Head of caudate nucleus (tissue), 42 donors: ENCODE data around the gene MRAP2.

Experiments used
- DNase-seq, 42 donors: peaks; one replicate each; pipeline versions ENCODE4 v3.0.0 to v3.0.0-alpha.2; 2020 to 2021; ENCODE audit warnings: mixed read lengths in 7 of 42
- intact Hi-C: fragments of 100-400 bp; cut with DNase I; formaldehyde crosslinking; loops from one replicate; pipeline ENCODE4 v1.15.0; 2022

The MRAP2 gene, protein sequence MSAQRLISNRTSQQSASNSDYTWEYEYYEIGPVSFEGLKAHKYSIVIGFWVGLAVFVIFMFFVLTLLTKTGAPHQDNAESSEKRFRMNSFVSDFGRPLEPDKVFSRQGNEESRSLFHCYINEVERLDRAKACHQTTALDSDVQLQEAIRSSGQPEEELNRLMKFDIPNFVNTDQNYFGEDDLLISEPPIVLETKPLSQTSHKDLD

DNA sequence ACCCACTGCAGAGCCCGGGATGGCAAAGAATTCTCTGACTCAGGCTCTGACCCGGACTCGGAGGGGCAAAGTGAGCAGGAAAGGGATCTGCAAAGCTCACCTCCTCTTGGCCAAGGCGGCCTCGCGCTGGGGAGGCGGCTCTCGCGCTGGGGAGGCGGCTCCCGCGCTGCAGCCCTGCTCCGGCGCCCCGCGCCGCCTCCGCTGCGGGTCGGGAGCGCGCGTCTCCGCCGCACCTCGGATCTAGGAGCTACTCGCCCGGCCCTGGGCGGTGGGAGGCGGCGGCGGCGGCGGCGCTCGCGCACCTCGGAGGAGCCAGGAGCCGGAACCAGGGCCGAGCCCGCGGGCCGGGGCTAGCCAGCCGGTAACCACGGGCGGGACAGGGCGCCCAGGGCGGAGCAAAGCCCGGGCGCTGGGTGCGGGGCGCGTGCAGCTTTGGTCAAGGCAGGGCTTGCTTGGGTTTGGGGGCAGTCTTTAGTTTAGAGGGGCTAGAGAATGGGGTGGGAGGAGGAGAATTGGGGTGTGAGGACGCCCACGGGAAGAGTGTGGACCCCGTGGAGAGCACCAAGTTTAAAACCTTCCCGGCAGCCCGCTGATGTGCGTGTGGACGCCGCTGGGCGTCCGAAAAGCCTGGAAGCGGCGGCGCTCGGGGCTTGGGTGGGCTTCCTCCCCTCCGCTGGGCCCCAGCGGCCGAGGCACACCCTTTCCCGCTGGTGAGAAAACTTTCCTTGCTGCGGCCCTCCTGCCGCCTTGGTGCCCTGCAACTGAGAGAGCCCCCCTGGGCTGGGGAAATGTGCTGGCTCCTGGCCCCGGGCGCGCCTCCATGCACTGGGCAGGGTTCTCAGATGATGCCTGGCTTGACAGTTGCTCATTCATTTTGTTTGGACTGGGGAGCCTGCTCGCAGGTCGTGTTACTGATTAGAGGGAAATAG is at the start of gene MRAP2:
MRAP2 (plus strand) TSS at position 250 of the 929 bp plus-strand sequence. CDS start 21,547 bp downstream, outside the sequence.
- intact Hi-C loops = no loop called here
- DNase-seq = peak in 37 of 42 donors; percentile 16 to 77 (median 49)

DNA sequence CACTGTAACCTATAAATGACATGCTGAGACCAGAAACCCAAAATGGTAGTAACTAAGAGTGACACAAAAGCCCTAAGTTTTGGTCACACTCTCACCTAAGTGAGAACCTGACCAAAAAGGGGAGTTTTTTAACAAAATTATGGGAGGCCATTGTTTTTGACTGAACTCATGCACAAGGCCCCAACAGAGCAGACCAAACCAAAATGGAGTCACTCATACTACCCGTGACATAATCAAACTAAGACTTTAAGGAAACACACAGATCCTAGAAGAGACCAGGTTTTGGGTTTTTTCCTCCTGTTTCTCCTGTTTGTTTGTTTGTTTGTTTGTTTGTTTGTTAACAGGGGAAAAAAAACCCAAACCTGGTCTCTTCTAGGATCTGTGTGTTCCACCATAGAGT is 49.2 kb upstream of the MRAP2 start:
- no peak for DNase-seq
- intact Hi-C loops = no loop called here

DNA sequence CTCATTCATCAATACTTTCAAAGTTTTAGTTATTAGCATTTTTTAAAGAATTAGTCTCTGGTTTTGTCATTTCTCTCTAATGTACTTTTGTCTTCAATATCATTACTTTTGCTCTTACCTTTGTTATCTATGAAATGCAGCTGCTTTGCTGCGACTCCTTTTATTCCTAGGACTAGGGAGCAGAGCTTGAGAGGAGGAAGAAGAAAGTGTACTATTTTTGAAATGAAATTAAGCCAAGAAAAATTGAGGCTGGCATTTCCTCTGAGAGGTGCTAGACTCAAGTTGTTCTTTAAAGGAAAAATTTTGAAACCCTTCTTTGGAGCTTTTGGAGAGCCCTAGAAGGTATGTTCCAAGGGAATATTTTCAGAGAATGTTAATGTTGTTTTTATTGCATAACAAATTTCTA is 48.3 kb upstream of the MRAP2 start:
- intact Hi-C loops = no loop called here
- DNase-seq = no peak

DNA sequence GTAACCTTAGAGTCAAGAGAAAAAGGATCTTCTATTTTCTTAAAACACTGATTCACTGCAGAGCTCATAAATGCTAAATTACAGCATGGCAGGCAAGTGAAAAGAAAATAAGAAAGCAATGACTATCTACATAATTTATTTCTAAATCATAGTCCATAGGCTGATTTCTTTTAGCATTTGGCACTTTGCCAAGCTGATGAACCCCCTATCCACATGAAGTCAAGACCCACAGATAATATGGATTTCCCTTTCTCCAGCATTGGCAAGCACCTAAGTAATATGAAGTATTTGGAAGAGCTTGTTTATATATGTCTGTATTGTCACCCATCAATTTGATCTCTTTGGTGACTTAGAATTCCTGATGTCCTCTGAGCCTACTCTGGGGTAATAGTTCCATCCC is 47.9 kb upstream of the MRAP2 start:
- intact Hi-C loops = no loop called here
- DNase-seq = no peak

DNA sequence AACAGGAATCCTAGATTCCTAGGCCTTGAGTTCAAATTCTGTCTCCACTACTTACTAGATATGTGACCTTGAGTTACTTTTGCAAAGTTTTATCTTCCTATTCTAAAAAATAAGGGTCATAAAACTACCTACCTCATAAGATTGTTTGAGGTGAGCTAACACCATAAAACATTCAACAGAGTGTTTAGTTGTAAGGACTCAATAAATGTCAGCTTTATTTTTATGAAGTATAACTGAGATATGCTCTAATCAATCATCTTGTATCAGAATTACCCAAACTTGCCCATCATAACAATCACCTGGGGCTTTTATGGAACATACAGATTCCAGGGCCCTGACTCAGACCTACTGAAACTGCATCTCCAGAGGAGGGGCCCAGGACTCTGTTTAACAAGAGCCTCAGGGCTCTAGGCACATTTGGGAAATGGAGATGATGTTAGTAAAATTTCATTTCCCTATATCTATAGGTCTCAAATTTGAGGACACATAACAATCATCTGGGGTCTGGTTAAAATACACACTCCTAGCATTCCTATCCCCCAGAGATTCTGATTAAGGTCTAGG is 35.5 kb upstream of the MRAP2 start:
- intact Hi-C loops = no loop called here
- DNase-seq = no peak

DNA sequence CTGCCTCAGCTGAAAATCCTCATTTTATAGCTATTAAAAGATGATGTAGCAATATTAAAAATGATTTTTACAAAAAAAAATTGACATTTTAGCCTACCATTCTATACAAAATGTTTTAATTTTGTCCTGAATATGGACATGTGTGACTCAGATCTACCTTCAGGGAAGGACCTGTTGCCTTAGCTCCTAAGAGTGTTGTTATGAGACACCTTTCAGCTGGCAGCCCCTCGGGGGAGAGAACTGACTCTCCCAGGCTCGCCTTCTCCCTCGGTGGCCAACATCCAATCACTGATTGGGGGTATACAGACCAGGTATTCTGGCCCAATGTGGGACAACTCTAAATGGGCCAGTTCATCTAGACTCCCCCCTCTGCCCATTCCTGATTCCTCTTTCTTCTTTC is 32.5 kb upstream of the MRAP2 start:
- DNase-seq = no peak
- intact Hi-C loops = no loop called here

DNA sequence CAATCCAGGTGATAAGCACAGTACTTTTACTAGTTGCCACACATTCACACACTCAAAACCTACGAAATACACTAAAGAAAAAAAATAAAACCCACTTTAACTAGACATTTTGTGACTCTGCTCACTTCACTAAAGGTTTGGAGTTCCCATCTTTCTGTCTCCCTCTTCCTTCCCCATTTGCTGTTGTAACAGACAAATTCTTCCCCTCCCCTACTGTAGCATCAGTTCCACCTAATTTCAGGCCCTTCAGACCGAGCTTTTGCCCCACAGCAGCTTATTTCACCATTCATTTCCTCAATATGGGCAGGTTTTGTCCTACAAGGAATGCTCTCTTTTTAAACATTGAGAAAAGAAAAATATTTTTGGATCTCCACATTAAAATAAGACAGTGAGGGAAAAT is 31.3 kb upstream of the MRAP2 start:
- intact Hi-C loops = no loop called here
- DNase-seq = no peak

DNA sequence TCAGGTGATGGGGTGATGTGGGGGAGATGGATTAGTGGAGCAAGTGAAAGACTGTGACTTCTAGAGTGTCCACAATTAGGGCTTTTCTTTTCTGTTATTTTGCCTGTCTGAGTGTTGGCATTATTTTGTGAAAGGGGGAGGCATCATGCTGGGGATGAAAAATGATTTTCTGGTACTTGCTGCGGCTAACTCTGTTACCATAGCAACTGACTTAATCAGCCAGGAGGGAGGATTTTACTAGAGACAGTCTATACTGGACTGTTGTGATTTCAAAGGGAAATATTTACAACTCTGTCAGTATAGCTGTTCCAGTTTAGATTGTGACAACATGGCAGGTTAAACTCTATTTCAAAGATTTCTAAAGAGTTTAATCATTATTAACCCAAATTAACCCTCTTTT is 30.4 kb upstream of the MRAP2 start:
- intact Hi-C loops = no loop called here
- DNase-seq = no peak

DNA sequence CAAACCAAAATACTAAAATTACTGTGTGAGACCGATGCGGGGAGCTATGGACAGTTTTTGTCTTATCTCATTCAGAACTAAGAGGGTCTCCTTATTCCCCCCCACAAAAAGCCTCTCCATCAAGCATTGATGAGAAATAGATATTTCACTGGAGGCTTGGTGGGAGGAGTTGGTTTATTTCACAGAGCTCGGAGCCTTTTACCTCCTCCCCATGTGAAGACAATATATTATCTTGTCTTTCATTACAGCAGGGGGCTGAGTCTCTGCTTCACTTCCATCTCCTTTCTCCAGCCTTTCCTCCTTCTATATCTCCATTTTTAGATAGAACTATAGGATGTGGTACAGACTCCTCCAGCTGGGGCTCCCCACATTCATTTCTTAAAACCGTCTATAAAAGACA is 29.9 kb upstream of the MRAP2 start:
- intact Hi-C loops = no loop called here
- no peak for DNase-seq

DNA sequence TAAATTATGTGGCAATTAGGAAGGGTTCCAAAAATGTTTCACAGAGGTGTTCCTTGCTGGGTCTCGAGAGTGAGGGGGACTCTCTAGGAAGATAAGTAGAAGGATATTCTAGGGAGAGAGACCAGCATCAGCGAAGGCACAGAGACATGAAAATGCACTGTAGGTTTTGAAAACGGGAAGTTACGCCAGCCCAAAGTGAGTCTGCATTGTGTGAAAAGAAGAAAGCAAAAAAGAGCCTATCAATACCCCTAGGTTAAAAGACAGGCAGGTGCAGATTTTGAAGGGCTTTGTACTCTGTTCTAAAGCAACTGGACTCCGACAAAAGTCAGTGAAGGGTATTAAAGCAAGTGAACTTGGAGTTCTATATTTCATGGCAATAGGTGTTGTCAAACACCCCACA is 25.7 kb upstream of the MRAP2 start:
- no peak for DNase-seq
- intact Hi-C loops = no loop called here

DNA sequence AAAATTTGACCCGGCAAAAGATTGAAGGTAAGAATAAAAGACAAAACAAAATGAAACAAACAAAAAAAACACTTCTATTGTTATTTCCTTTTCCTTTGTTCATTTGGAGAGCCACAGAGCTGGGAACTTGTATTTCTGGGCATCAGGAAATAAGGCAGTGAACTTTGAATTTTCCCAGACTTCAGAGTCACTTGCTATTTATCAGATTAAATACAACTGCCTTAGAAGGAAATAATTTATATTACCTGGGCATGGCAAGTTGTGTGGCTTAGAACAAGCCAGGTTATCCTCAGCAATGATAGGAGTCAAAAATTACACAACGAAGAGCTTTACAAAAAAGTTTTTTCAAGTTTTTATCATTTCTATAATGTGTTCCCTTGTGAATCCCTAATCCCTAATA is 20.2 kb upstream of the MRAP2 start:
- no peak for DNase-seq
- intact Hi-C loops = no loop called here

DNA sequence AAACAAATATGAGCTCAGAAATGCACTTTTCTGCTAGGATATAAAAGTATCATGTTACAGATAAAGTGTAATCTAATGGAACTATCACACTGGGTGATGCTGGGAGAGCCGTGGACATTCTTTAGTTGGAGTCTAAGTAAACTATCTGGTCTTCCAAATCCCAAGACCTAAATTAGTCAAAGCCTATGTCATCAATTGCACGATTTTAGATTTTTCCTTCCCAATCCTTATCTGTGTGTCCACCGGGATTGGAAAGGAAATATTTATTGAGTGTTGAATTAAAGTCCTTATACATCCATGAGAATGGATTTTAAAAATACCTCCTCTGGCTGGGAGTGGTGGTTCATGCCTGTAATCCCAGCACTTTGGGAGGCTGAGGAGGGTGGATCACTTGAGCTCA is 19.6 kb upstream of the MRAP2 start:
- no peak for DNase-seq
- intact Hi-C loops = no loop called here

DNA sequence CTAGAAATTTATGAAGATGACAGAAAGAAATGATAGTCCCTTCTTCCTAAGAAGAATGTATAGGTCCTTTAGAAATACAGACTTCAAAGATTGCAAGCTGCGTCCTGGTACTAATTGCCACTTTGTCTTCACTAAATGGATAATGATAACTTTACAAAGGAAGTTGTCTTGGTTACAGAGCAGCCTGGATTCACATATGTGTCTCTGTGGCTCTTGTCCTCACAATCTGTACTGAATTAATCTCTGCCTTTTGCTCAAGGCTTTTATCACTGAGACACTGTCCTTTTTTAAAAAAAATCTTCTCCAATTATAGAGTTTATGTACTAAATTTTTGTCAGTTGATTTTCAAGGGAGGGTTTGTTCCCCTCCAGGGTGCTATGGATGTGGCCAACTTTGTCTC is 17.5 kb upstream of the MRAP2 start:
- DNase-seq = no peak
- intact Hi-C loops = no loop called here

DNA sequence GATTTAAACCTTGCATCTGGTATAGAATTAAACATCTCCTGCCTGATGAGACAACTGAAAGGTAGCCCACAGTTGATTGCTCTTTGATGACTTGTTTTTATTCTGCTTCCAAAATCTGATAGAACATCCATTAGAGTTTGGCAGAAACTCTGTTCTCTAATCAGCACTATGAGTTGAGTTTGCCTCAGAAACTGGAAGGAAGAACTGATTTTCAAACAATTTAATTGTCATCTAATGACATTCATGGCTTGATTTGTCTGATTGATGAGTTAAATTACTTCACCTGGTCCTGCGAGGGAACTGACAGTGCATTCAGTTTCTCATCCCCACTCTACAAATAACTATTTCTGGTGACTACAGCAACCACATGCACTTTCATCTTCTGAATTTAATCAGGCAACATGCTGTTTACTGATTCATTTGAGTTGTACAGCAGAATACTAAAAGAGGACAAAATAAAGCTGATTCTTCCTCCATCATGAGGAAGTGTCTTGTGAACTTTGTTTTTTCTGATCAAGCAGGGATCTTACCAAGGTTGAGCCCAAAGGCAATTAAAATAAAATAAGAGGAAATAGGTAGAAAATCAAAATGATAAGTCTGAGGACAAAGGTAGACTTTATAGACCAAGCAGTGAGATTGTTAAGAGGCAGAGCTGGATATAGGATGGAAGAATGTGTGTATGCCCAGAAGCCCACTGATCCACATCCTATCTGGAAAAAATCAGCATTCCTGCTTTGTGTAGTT is 15.7 kb upstream of the MRAP2 start:
- intact Hi-C loops = no loop called here
- no peak for DNase-seq

DNA sequence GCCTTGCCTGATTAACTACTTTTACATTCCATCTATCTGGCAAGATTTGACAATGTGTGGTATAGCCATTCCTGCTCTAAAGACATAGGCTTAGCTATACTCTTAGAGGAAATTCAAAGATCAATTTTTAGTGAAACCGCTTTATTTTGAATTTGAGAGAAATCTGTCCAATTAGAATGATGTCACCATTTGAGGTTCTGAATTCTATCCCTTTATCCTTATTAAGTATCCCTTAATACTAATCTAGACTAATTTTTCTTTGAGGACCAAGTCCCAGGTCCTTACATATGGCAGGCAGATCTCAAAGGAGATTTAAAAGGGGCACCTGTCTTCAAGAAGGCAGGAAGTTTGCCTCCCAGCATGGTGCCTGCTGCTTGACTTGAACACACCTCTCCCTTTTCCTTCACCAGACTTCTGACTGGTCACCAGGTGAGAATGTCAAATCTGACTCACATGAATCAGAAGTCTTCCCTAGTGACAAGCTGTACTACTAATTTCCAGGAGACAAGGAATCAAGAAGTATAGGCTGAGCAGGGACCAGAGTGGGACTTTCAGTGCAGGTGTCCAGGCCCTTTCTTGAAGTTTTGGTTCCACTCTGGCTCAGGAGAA is 15.0 kb upstream of the MRAP2 start:
- intact Hi-C loops = no loop called here
- DNase-seq = no peak

DNA sequence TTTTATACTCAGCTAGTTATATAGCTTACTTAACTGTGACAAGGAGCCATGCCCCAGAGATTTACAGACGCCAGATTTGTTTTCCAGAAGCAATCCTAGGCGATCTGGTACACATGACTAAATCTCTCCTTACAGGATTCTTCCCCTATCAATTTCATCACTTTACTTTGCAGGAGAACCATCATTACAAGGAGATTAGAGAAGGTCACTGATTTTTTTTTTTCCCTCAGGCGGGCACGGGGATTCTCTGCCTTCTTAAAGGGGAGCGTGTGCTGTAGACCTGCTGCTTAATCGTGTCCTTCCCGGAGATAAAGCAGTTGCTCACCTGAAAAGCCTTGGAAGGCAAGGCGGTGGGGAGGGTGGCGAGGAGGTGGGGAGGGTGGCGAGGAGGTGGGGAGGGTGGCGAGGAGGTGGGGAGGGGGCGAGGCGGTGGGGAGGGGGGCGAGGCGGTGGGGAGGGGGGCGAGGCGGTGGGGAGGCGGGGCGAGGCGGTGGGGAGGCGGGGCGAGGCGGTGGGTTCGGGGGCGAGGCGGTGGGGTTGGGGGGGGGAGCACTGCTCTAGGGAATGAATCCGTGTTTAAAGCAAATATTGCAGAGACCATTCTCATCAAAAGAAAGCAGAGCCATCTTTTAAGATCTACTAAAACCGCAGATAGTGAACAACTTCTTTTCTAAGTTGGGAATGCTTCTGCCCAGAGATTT is 14.3 kb upstream of the MRAP2 start:
- intact Hi-C loops = no loop called here
- no peak for DNase-seq

DNA sequence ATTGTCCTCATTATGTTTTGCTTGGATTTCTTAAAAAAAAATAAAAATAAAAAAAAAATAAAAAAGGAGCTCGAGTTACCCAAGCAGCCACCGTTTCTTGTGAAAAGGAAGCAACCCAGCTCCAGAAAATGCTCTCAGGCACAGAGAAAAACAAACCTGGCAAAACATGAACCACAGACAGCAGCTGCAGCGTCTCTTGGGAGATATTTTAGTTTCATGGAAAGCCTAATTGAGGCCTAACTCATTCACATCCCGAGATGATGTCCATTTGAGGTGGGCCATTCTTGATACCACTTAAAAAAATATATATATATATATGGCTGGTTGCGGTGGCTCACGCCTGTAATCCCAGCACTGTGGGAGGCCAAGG is 13.7 kb upstream of the MRAP2 start:
- intact Hi-C loops = no loop called here
- DNase-seq = no peak

DNA sequence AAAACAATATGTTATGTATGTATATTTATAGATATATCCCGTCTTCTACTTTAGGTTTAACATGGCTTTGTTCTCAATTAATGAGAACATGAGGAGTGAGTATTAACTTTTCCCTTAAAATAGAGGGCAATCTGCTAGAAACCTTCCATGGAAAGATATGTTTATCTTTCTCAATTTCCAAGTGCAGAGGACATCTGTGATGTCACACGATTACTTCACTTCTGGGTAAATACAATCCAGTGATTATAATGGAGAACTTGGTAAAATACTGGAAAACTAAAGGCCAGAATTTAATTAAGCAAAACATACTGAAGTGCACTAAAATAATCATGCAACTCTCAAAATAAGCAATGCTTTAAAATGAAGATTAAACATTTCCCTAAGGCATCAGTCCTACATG is 11.9 kb upstream of the MRAP2 start:
- DNase-seq = no peak
- intact Hi-C loops = no loop called here

DNA sequence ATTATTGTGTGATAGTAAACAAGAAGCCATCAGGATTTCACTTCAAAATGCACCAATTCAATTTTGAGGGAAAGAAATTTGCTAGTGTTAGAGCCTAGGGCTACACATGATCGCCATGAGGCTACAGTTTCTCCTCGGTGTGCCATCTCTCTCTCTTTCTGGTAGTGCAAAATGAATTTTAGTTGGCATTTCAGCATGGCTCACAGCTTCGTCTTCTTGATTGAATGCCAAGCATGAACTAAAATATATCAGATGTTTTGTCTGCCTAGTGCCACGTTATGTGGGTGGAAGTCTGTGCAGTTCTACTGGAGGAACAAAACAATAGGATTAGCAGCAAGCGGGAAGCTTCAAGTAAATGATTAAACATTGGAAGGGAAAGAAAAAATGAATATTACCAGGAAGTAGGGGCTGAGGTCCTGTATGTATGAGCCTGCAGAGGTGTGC is 6.8 kb upstream of the MRAP2 start:
- intact Hi-C loops = no loop called here
- DNase-seq = peak in 13 of 42 donors; percentile 10 to 60 (median 22)
